Activated CD8-positive, alpha-beta memory T cell treated with anti-CD3 and anti-CD28 coated beads, Interleukin-2, amount 10 ng/mL, durations not matched to agents 7 days and 5 days (primary cell): ENCODE results near the gene HGS. TPM values are rescaled to one million over a fixed set of nuclear protein-coding genes. Genes with fewer than 3 reads are reported as not detected.
"Not testable (repeated sequence)": the region's sequence is repeated elsewhere in the genome, so short reads cannot be mapped to it uniquely, and the experiment has no call there.

ENCODE experiments used
- ATAC-seq: fragments of 150-1000 bp; cut with Tn5 transposase; one replicate; pipeline ENCODE4 v1.10.0; 2021; ENCODE audit warnings: moderate library complexity
- CTCF ChIA-PET: fragments of 350-600 bp; sonication (Branson Sonifier 250); formaldehyde crosslinking; loops from one replicate; lab custom pipeline; 2021; ENCODE audit warnings: antibody characterized with exemption; lab: Charles Lee
- DNase-seq: peaks from one replicate; pipeline ENCODE4 v3.0.0-alpha.2; 2020
- H3K27ac Mint-ChIP-seq: one replicate; pipeline ENCODE4 v1.8.0; 2021; ENCODE audit warnings: mild to moderate bottlenecking, mixed read lengths
- H3K27me3 Mint-ChIP-seq: one replicate; pipeline ENCODE4 v1.8.0; 2021; ENCODE audit warnings: mixed read lengths
- H3K36me3 Mint-ChIP-seq: one replicate; pipeline ENCODE4 v1.8.0; 2021; ENCODE audit warnings: mild to moderate bottlenecking, mixed read lengths
- H3K4me1 Mint-ChIP-seq: one replicate; pipeline ENCODE4 v1.8.0; 2021; ENCODE audit warnings: mixed read lengths
- H3K4me3 Mint-ChIP-seq: one replicate; pipeline ENCODE4 v1.8.0; 2021; ENCODE audit warnings: mild to moderate bottlenecking, moderate library complexity, mixed read lengths
- H3K9me3 Mint-ChIP-seq: one replicate; pipeline ENCODE4 v1.8.0; 2022; ENCODE audit warnings: low read depth, mixed read lengths
- total RNA-seq, 2 experiments: library from RNA; stranded (reverse); gene quantifications; one replicate each; pipeline ENCODE4 v1.2.3, GENCODE V29; 2021

The HGS gene
- total RNA-seq, 2 experiments from 2014 or later, result 145 to 159 TPM

DNA sequence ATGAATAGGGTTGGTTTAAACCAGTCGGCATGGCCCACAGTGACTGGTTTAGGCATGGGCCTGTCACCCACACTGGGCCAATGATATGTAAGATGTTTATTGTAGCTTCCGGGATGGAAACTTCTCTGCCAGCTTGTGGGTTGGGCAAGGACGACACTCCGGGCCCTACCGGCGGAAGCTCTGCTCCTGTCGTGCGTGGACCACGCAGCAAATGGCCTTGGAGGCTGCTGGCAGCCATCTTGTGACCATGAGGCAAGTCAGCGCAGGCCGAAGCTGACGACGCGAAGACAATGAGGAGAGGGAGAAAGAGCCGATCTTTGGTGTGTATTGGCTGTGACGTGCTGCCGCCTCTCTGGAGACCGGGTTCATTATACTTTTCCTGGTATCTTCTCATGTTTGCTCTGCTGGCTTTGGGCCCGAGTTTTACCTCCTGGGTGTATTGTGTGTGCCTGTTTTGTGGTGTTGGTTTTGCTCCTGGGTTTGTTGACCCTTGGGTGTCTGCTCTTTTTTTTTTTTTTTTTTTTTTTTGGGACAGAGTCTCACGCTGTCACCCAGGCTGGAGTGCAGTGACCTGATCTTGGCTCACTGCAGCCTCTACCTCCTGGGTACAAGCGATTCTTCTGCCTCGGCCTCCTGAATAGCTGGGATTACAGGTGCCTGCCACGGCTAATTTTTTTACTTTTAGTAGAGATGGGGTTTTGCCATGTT lies 43.7 kb downstream of the HGS start:
- no peak overlapping the region for H3K4me3 Mint-ChIP-seq
- DNase-seq, result no peak
- ATAC-seq, result no peak
- no peaks in the 10 kb centered on the region for H3K36me3 Mint-ChIP-seq
- peaks cover 12% of the 10 kb centered on the region for H3K27me3 Mint-ChIP-seq
- CTCF ChIA-PET, result no interaction called here
- no peaks in the 10 kb centered on the region for H3K4me1 Mint-ChIP-seq
- no peaks in the 10 kb centered on the region for H3K9me3 Mint-ChIP-seq
- H3K27ac Mint-ChIP-seq, result no peak overlapping the region

- peak; percentile 89 for ATAC-seq
- peaks cover 7% of the 10 kb centered on the region for H3K4me1 Mint-ChIP-seq
- H3K27ac Mint-ChIP-seq, result no peak overlapping the region
- H3K36me3 Mint-ChIP-seq, result no peaks in the 10 kb centered on the region
- H3K9me3 Mint-ChIP-seq, result no peaks in the 10 kb centered on the region
- no peak overlapping the region for H3K4me3 Mint-ChIP-seq
- peaks cover 19% of the 10 kb centered on the region for H3K27me3 Mint-ChIP-seq
- CTCF ChIA-PET, result interaction anchor here (0.6 to 2.0 kb wide), 8 partner anchors 21 to 226 kb away, joined by 3 to 9 read pairs (median 4); no protein-coding TSS in a partner anchor
- DNase-seq, result peak; percentile 79
These were observed 49.9 kb downstream of the HGS start for GRCh38 chr17:81733507-81734404.

DNA sequence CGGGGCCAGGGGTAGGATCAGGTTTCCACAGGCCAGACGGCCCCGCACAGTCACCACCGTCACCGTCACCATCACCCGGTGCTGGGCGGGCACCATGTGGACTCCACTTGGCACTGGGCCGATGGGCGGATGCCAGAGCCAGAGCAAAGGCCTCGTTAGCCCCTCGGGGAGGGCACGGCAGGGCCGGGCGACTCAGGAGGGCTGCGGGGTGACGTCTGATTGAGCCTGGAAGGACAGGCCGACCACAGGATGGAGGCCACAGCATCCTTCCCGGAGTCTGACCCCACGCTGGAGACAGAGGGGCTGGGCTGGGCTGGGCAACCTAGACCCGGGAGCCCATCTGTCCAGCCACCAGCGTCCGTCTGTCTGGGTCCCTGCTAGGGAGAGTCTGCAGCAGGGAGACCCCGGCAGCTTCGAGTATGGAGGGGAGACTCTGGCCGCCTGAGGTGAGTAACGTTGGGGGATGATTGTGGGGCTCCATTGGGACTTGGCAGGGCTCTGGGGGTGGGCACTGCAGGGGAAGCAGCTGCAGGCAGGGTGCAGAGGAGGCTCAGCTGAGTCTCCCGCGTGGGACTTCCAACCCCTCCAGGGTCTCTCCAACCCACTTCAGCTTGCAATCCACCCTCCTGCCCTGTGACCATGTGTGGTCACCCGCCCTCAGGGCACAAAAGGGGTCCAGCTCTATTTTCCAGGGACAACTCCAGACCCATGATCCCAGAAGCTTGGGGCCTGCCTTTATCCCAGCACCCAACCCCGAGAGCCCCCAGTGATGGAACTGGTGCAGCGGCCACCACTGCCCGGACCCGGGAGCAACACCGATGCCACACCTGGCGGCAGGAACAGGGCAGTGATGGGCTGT lies 50.8 kb downstream of the HGS start:
- Mint-ChIP-seq H3K27me3 (peaks cover 22% of the 10 kb centered on the region), H3K4me1 (peaks cover 7% of the 10 kb centered on the region), H3K4me3 (no peak overlapping the region), H3K36me3 (no peaks in the 10 kb centered on the region), H3K9me3 (no peaks in the 10 kb centered on the region), H3K27ac (no peak overlapping the region)
- CTCF ChIA-PET, result interaction anchor here (0.6 to 2.0 kb wide), 9 partner anchors 13 to 225 kb away, joined by 3 to 9 read pairs (median 3); partner anchors contain the start of gene MRPL12
- DNase-seq (no peak), ATAC-seq (no peak)

DNA sequence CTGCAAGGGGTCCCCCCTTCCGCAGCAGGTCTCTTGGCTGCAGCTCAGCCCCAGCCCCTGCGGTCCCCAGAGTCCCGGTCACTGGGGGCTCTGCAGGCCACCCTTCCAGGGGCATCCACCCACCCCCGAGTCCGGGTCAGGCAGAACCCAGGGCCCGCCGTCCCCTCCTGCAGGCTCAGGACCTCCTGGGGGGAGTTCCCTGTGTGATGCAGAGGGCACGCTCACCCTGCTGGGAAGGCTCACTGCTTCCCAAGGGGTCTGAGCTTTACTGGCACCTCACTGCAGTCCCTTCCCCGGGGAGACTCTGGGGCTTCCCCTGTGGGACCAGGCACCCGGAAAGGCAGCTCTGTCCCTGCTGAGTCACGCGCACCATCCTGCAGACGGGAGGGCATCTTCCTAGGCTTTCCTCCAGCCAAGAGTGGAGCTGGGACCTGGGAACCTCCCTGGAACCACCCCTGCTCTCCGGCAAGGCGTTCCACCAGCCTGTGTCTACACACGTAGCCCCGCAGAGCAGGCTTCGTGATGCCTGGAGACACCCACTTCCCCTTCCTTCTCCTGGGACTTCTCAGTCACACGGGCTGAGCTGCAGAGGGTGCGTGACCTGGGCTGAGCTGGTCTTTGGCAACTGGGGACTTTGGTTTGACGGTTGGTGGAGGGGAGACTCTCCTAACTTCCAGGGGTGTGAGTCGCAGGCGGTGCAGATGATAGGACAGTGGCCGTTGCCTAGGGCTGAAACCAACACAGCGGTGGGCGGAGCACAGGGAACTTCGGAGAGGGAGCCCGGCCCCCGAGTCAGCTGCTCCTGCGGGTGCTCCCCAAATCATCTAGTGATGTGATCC lies 51.7 kb downstream of the HGS start:
- H3K9me3 Mint-ChIP-seq, result no peaks in the 10 kb centered on the region
- H3K27me3 Mint-ChIP-seq, result peaks cover 26% of the 10 kb centered on the region
- peak overlapping the region; percentile 54 for H3K4me3 Mint-ChIP-seq
- no peak overlapping the region for H3K27ac Mint-ChIP-seq
- DNase-seq (no peak), ATAC-seq (peak; percentile 38)
- no peaks in the 10 kb centered on the region for H3K36me3 Mint-ChIP-seq
- CTCF ChIA-PET, result interaction anchor here (1.0 to 2.0 kb wide), 5 partner anchors 14 to 96 kb away, joined by 3 to 9 read pairs (median 4); partner anchors contain the start of gene MRPL12
- peaks cover 7% of the 10 kb centered on the region for H3K4me1 Mint-ChIP-seq

DNA sequence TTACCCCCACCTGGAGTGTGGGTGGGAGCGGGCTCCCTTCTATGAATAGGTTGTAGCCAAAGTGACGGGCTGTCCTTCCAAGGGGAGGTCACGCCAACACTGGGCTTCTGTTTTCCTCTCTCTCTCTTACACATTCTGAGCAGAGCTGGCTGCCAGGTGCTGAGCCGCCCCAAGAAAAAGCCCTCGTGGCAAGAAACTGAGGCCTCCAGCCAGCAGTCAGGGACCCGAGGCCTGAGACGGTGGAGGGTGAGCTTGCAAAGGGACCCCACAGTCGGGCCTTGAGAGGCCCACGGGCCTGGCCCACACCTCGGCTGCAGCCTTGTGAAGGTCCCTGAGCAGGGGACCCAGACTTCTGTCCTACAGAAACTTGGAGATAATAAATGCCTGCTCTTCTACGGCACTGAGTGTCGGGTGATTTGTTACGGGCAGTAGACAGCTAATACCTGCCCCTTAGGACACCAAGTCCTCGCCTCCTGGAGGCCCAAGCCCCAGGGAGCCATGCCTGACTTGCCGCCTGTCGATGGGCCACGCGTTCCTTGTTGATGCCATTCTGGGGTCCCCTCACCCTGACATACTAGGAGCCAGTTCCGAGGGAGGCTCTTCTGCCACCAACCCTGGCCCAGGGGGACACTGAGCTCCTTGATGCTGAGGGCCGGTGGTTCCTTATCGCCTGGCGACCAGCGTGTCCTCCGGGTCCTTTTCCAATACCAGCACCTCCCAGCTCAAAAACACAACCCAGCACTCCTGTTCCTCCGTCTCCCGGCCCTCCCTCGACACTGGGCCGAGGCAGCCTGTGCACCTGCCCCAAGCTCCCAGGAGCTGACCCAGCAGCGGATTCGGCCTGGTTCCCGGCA lies 54.4 kb downstream of the HGS start:
- DNase-seq (no peak), ATAC-seq (no peak)
- peaks cover 21% of the 10 kb centered on the region for H3K27me3 Mint-ChIP-seq
- no peak overlapping the region for H3K4me3 Mint-ChIP-seq
- CTCF ChIA-PET, result interaction anchor here (1.0 kb wide), 1 partner anchor 131 kb away, joined by 3 read pairs; no protein-coding TSS in a partner anchor
- H3K27ac Mint-ChIP-seq, result no peak overlapping the region
- H3K4me1 Mint-ChIP-seq, result peaks cover 7% of the 10 kb centered on the region
- H3K36me3 Mint-ChIP-seq, result no peaks in the 10 kb centered on the region
- no peaks in the 10 kb centered on the region for H3K9me3 Mint-ChIP-seq

DNA sequence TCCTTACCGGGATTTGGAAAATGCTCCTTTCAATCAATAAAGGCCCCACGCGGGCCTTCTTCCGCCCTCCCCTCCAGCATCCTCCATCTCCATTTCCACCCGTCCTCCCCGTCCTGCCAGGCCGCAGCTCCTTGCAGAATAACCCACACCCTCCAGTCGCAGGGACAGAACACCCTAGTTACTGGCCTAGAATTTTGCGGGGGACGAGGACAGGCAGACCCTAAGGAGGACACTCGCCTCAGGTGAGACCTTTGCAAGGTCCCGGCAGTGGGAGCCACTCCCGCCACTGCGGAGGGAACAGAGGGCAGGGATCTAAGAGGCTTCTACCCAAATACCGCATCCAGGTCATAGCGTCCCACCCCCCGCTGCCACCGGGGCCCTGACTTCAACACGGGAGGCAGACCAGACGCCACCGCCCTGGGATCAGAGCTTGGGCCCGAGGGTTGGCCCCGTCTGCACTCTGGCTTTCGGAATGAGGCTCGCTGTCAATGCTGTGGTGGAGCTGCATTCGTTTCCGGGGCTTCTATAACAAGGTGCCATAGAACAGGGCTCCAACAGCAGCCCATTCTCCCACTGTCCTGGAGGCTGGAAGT lies 55.1 kb downstream of the HGS start:
- Mint-ChIP-seq H3K9me3 (no peaks in the 10 kb centered on the region), H3K27me3 (peaks cover 21% of the 10 kb centered on the region), H3K27ac (no peak overlapping the region), H3K4me3 (no peak overlapping the region), H3K4me1 (peaks cover 7% of the 10 kb centered on the region), H3K36me3 (no peaks in the 10 kb centered on the region)
- DNase-seq (no peak), ATAC-seq (no peak)
- CTCF ChIA-PET, result no interaction called here

DNA sequence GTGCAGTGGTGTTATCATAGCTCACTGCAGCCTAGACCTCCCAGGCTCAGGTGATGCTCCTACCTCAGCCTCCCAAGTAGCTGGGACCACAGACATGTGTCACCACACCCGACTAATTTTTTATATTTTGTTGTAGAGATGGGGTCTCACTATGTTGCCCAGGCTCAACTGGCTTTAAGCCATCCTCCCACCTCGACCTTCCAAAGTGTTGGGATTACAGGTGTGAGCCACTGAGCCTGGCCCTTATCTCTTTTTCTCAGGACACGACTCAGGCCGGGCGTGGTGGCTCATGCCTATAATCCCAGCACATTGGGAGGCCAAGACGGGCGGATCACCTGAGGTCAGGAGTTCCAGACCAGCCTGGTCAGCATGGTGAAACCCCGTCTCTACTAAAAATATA lies 55.8 kb downstream of the HGS start:
- DNase-seq, H3K36me3 Mint-ChIP-seq, H3K27ac Mint-ChIP-seq, CTCF ChIA-PET, H3K9me3 Mint-ChIP-seq, ATAC-seq, H3K4me1 Mint-ChIP-seq, H3K4me3 Mint-ChIP-seq: not testable (repeated sequence)
- H3K27me3 Mint-ChIP-seq, result peaks cover 21% of the 10 kb centered on the region

- Mint-ChIP-seq H3K9me3 (no peaks in the 10 kb centered on the region), H3K27ac (no peak overlapping the region), H3K36me3 (no peaks in the 10 kb centered on the region), H3K4me1 (peaks cover 5% of the 10 kb centered on the region), H3K4me3 (no peak overlapping the region), H3K27me3 (peaks cover 21% of the 10 kb centered on the region)
- peak; percentile 11 for ATAC-seq
- no peak for DNase-seq
- CTCF ChIA-PET, result no interaction called here
These were observed 56.7 kb downstream of the HGS start for GRCh38 chr17:81740395-81740961.

DNA sequence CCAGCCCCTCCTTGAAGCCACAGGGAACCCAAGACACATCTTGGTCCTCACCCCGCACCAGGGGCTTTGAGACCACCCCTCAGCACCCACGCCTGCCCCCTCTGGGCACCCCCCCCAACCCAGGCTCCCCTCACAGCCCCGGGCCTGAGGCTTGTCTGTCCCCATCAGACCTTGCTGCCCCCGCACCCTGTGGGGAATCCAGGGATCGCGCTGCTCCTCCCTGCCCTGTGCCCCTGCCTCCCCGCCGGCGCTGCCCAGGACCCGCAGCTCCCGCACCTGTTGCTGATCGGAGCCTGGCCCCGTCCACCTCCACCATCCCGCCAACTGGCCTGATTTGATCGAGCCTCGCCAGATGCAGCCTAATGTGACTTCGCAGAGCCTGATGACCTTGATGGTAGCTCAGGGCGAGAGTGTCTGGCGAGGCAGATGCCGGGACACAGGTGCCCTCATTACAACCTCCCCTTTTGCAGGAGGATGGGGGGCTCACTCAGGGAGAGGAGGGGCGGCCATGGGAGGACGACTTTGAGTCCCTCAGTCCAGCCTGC lies 57.3 kb downstream of the HGS start:
- H3K9me3 Mint-ChIP-seq, result no peaks in the 10 kb centered on the region
- H3K27me3 Mint-ChIP-seq, result peaks cover 14% of the 10 kb centered on the region
- ATAC-seq, result no peak
- no peaks in the 10 kb centered on the region for H3K4me1 Mint-ChIP-seq
- H3K4me3 Mint-ChIP-seq, result no peak overlapping the region
- DNase-seq, result no peak
- H3K27ac Mint-ChIP-seq, result no peak overlapping the region
- no peaks in the 10 kb centered on the region for H3K36me3 Mint-ChIP-seq
- CTCF ChIA-PET, result no interaction called here

- ATAC-seq (peak; percentile 79), DNase-seq (no peak)
- H3K4me3 Mint-ChIP-seq, result no peak overlapping the region
- peak overlapping the region; percentile 40 for H3K27ac Mint-ChIP-seq
- no peaks in the 10 kb centered on the region for H3K9me3 Mint-ChIP-seq
- H3K36me3 Mint-ChIP-seq, result no peaks in the 10 kb centered on the region
- peaks cover 12% of the 10 kb centered on the region for H3K27me3 Mint-ChIP-seq
- no peaks in the 10 kb centered on the region for H3K4me1 Mint-ChIP-seq
- CTCF ChIA-PET, result no interaction called here
These were observed 58.0 kb downstream of the HGS start for GRCh38 chr17:81741594-81742452.
